Gastrocnemius medialis (tissue), 4 donors: ENCODE measurements around the gene BRI3. TPM values are rescaled to one million over a fixed set of nuclear protein-coding genes. Genes with fewer than 3 reads are reported as not detected.

Experiments
- ATAC-seq, 2 donors: fragments of 150-250 bp; one replicate each; pipeline ENCODE4 v1.9.1; 2016
- DNase-seq, 2 donors: peaks; one replicate each; pipeline ENCODE4 v3.0.0-alpha.2; 2019
- H3K27ac ChIP-seq, 4 donors: fragments of 200-600 bp; sonication (generic); 1 replicate in 1 of 4; 2 replicates in 3 of 4; pipeline ENCODE4 v1.5.1; 2016 to 2018; ENCODE audit warnings: mild to moderate bottlenecking in 2 of 4, moderate library complexity in 1 of 4
- H3K27me3 ChIP-seq, 3 donors: fragments of 200-600 bp; sonication (generic) in 2 of 3; 1 replicate in 1 of 3; 2 replicates in 2 of 3; pipeline versions ENCODE4 v1.5.1 to v1.6.0; 2016 to 2019; ENCODE audit warnings: mild to moderate bottlenecking in 1 of 3, moderate library complexity in 1 of 3
- H3K36me3 ChIP-seq, 2 donors: fragments of 200-600 bp; sonication (generic) in 1 of 2; one replicate each; pipeline ENCODE4 v1.5.1; 2017 to 2018
- H3K4me1 ChIP-seq, 2 donors: fragments of 200-600 bp; sonication (generic) in 1 of 2; one replicate each; pipeline ENCODE4 v1.5.1; 2016 to 2017; ENCODE audit warnings: mild to moderate bottlenecking in 2 of 2
- H3K4me3 ChIP-seq, 4 donors: fragments of 200-600 bp; sonication (generic) in 3 of 4; 1 replicate in 1 of 4; 2 replicates in 3 of 4; pipeline ENCODE4 v1.5.1; 2016 to 2019; ENCODE audit warnings: mild to moderate bottlenecking in 2 of 4
- H3K9me3 ChIP-seq, 3 donors: fragments of 200-600 bp; sonication (generic) in 2 of 3; 1 replicate in 1 of 3; 2 replicates in 2 of 3; pipeline ENCODE4 v1.5.1; 2016 to 2019
- POLR2A ChIP-seq, 2 donors: fragments of 450-650 bp; IDR thresholded peaks; one replicate each; pipeline ENCODE4 v1.6.1; 2017; ENCODE audit warnings: antibody characterized with exemption in 2 of 2, mild to moderate bottlenecking in 2 of 2, moderate library complexity in 2 of 2
- in situ Hi-C, 4 donors: fragments of 200-750 bp; cut with MboI; loops; one replicate each; pipeline versions ENCODE4 v1.15.0 to v1.8.0; 2017; ENCODE audit warnings: low sequenced_read_pairs in 4 of 4
- intact Hi-C: fragments of 100-400 bp; cut with DNase I; formaldehyde crosslinking; loops from one replicate; pipeline ENCODE4 v1.15.1; 2023; ENCODE audit warnings: low total_unique reads
- total RNA-seq, 4 donors: library from RNA; depleted of rRNA; stranded (reverse); fragments of >200 nt; gene quantifications; one replicate each; pipeline versions ENCODE4 v1.1.0 to v1.2.3, GENCODE V29; 2016
- TF ChIP-seq, protein P1 (sequence below), 5 experiments: fragments of 450-650 bp in 3 of 5; fragments of 200-600 bp in 2 of 5; sonication (generic) in 2 of 5; IDR thresholded peaks in 4 of 5; conservative IDR thresholded peaks in 1 of 5; 1 replicate in 4 of 5; 2 replicates in 1 of 5; pipeline ENCODE4 v1.5.1; 2016 to 2019; ENCODE audit warnings: antibody characterized with exemption in 5 of 5, mild to moderate bottlenecking in 3 of 5, moderate library complexity in 3 of 5

The BRI3 gene
- total RNA-seq, 4 donors from 2014 or later = 60.5 to 180 (median 114) TPM

DNA sequence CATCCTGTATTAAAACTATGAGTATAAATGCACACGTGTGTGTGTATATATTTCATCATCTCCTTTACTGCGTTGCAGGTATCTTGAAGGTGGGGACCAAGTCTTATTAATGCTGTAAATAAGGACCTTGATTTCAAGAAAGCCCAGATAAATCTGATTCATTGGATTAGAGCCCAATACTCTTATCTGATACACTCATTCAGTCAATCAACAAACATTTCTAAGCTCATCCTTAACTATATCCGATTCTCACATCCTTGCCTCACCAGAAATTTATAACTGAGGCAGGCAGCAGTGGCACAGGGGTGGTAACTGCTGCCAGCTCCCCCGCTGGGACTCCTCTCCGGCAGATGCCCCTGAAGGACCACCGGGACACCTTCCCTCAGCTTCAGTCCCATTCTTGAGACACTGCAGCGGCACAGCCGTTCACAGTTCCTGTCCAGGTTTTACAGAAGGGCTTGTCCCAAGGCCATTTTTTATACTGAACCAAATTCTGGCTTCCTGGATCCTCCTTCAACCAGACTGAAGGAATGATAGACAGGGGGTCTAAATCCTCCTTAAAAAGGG, 54.0 kb downstream of the BRI3 start:
- Histone ChIP-seq H3K9me3 (no peaks in the 10 kb centered on the region), H3K27ac (no peak overlapping the region), H3K36me3 (no peaks in the 10 kb centered on the region), H3K4me3 (no peak overlapping the region), H3K27me3 (no peaks in the 10 kb centered on the region), H3K4me1 (no peaks in the 10 kb centered on the region)
- no peak for ATAC-seq
- intact Hi-C loops = no loop called here
- no peak for DNase-seq
- in situ Hi-C loops = no loop called here
- TF ChIP-seq, protein P1, sequence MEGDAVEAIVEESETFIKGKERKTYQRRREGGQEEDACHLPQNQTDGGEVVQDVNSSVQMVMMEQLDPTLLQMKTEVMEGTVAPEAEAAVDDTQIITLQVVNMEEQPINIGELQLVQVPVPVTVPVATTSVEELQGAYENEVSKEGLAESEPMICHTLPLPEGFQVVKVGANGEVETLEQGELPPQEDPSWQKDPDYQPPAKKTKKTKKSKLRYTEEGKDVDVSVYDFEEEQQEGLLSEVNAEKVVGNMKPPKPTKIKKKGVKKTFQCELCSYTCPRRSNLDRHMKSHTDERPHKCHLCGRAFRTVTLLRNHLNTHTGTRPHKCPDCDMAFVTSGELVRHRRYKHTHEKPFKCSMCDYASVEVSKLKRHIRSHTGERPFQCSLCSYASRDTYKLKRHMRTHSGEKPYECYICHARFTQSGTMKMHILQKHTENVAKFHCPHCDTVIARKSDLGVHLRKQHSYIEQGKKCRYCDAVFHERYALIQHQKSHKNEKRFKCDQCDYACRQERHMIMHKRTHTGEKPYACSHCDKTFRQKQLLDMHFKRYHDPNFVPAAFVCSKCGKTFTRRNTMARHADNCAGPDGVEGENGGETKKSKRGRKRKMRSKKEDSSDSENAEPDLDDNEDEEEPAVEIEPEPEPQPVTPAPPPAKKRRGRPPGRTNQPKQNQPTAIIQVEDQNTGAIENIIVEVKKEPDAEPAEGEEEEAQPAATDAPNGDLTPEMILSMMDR (IDR thresholded peaks at IDR 0.05 in 4 of 5, conservative IDR thresholded peaks at IDR 0.05 in 1 of 5) = no peak

DNA sequence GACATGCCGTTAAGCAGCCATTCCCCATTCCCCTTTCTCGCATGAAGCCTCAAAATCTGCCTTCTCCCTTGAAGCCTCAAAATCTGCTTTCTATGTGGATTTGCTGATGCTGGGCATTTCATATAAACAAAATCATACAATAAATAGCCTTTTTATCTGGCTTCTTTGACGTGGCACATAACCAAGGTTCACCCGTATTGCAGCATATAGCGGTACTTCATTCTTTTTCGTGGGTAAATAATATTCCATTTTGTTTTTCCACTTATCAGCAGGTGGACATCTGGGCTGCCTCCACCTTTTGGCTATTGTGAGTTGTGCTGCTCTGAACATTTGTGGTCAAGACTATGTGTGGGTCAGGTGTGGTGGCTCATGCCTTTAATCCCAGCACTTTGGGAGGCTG, 57.0 kb downstream of the BRI3 start:
- H3K4me1 ChIP-seq = no peaks in the 10 kb centered on the region
- ATAC-seq (no peak), DNase-seq (no peak)
- H3K36me3 ChIP-seq = no peaks in the 10 kb centered on the region
- H3K9me3 ChIP-seq = no peaks in the 10 kb centered on the region
- H3K27me3 ChIP-seq = no peaks in the 10 kb centered on the region
- no peak overlapping the region for H3K27ac ChIP-seq
- intact Hi-C loops = no loop called here
- in situ Hi-C loops = no loop called here
- H3K4me3 ChIP-seq = no peak overlapping the region
- TF ChIP-seq, protein P1 (IDR thresholded peaks at IDR 0.05 in 4 of 5, conservative IDR thresholded peaks at IDR 0.05 in 1 of 5) = no peak
- TF ChIP-seq POLR2A (IDR thresholded peaks at IDR 0.05) = no peak

DNA sequence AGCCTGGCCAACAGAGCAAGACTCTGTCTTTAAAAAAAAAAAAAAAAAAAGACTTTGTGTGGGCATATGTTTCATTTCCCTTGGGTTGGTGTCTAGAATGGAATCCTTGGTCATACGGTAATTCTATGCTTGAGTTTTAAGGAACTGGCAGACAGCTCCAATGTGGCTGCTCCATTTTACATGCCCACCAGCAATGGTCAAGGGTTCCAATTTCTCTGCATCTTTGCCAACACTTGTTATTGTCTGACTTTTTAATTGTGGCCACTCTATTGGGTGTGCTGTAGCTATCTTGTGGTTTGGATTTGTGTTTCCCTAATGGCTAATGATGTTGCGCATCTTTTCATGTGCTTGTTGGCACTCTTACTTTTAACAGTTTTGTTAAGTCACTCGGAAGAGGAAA, 57.6 kb downstream of the BRI3 start:
- H3K4me1 ChIP-seq = no peaks in the 10 kb centered on the region
- DNase-seq (no peak), ATAC-seq (no peak)
- H3K4me3 ChIP-seq = no peak overlapping the region
- H3K9me3 ChIP-seq = no peaks in the 10 kb centered on the region
- no peaks in the 10 kb centered on the region for H3K27me3 ChIP-seq
- in situ Hi-C loops = no loop called here
- intact Hi-C loops = no loop called here
- TF ChIP-seq POLR2A (IDR thresholded peaks at IDR 0.05) = no peak
- TF ChIP-seq, protein P1 (IDR thresholded peaks at IDR 0.05 in 4 of 5, conservative IDR thresholded peaks at IDR 0.05 in 1 of 5) = no peak
- H3K27ac ChIP-seq = no peak overlapping the region
- H3K36me3 ChIP-seq = no peaks in the 10 kb centered on the region

DNA sequence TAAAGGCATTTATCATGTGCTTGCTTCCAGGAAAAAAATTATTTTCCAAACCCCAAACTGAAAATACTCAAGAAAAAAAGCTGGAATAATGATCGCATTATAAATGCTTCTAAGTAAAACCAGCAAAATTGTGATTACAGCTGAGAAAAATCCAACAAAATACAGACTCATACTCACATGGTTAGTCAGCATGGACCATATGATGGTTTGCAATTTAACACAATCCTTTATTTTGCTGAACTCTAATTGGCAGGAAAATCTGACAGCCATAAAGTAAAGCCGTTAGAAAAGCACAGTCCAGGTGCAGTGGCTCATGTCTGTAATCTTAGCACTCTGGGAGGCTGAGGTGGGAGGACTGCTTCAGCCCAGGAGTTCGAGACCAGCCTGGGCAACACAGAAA, 59.6 kb downstream of the BRI3 start:
- in situ Hi-C loops = no loop called here
- no peaks in the 10 kb centered on the region for H3K27me3 ChIP-seq
- no peak overlapping the region for H3K4me3 ChIP-seq
- H3K4me1 ChIP-seq = no peaks in the 10 kb centered on the region
- no peak overlapping the region for H3K27ac ChIP-seq
- no peak for TF ChIP-seq POLR2A (IDR thresholded peaks at IDR 0.05)
- TF ChIP-seq, protein P1 (IDR thresholded peaks at IDR 0.05 in 4 of 5, conservative IDR thresholded peaks at IDR 0.05 in 1 of 5) = no peak
- DNase-seq (no peak), ATAC-seq (no peak)
- intact Hi-C loops = no loop called here
- H3K9me3 ChIP-seq = no peaks in the 10 kb centered on the region
- H3K36me3 ChIP-seq = no peaks in the 10 kb centered on the region

Other genes with a start within 250 kb of the BRI3 start
- gene LMTK2, start 174.8 kb upstream of the BRI3 start, total RNA-seq = 10 to 100 TPM; 10.8 to 44.2 (median 17.7) TPM
- 1 to 10 TPM in 3 of 4 donors, not detected in 1; 1.6 to 2.1 (median 1.8) TPM for gene BHLHA15, start 70.2 kb upstream of the BRI3 start, total RNA-seq
- gene TECPR1, start 29.5 kb upstream of the BRI3 start, total RNA-seq = 10 to 100 TPM; 16.0 to 59.6 (median 33.9) TPM
- gene BAIAP2L1, start 119.4 kb downstream of the BRI3 start, total RNA-seq = 1 to 10 TPM in 2 of 4 donors, under 1 TPM in 2; 0.59 to 3.8 (median 1.2) TPM